HG02970 (cell line): ENCODE measurements around the gene DENND2A.
"Not testable (repeated sequence)": the region's sequence is repeated elsewhere in the genome, so short reads cannot be mapped to it uniquely, and the experiment has no call there.

Source experiments
- ATAC-seq: cut with Tn5 transposase; IDR thresholded peaks from one replicate; pipeline ENCODE4 v1.9.1; 2021; ENCODE audit warnings: mild to moderate bottlenecking, moderate library complexity, moderate number of reproducible peaks; ENCODE audit not compliant: unreplicated experiment, low FRiP score

DENND2A gene

GRCh38 chr7:140594131-140594691 lies 46.4 kb downstream of the DENND2A start:
- ATAC-seq = no peak

- ATAC-seq = no peak
Observed at GRCh38 chr7:140593672-140593982, 47.0 kb downstream of the DENND2A start.

- ATAC-seq = no peak
Observed at GRCh38 chr7:140592964-140593671, 47.5 kb downstream of the DENND2A start.

GRCh38 chr7:140591180-140591902 lies 49.3 kb downstream of the DENND2A start:
- ATAC-seq = no peak

- no peak for ATAC-seq
Observed at GRCh38 chr7:140587243-140587642, 53.4 kb downstream of the DENND2A start.

GRCh38 chr7:140586516-140586915 lies 54.1 kb downstream of the DENND2A start:
- ATAC-seq = no peak

- ATAC-seq = no peak
Observed at GRCh38 chr7:140585333-140585732, 55.3 kb downstream of the DENND2A start.

GRCh38 chr7:140584195-140584851 lies 56.3 kb downstream of the DENND2A start:
- ATAC-seq = no peak

GRCh38 chr7:140581411-140581810 lies 59.2 kb downstream of the DENND2A start:
- no peak for ATAC-seq

GRCh38 chr7:140577651-140578050 lies 63.0 kb downstream of the DENND2A start:
- no peak for ATAC-seq

- no peak for ATAC-seq
Observed at GRCh38 chr7:140576589-140576988, 64.0 kb downstream of the DENND2A start.

GRCh38 chr7:140571538-140572122 lies 69.0 kb downstream of the DENND2A start:
- ATAC-seq = no peak

- no peak for ATAC-seq
Observed at GRCh38 chr7:140570120-140570519, 70.5 kb downstream of the DENND2A start.

GRCh38 chr7:140568021-140568813 lies 72.4 kb downstream of the DENND2A start:
- ATAC-seq = no peak

- not testable (repeated sequence) for ATAC-seq
Observed at GRCh38 chr7:140566186-140566585, 74.4 kb downstream of the DENND2A start.

- ATAC-seq = not testable (repeated sequence)
Observed at GRCh38 chr7:140565761-140566160, 74.9 kb downstream of the DENND2A start.

- ATAC-seq = no peak
Observed at GRCh38 chr7:140564643-140565042, 76.0 kb downstream of the DENND2A start.

- ATAC-seq = no peak
Observed at GRCh38 chr7:140562926-140563481, 77.6 kb downstream of the DENND2A start.

- ATAC-seq = no peak
Observed at GRCh38 chr7:140559410-140559809, 81.2 kb downstream of the DENND2A start.
